ENCODE results near the gene DCXR. TPM values are rescaled to one million over a fixed set of nuclear protein-coding genes. Genes with fewer than 3 reads are reported as not detected.

The DCXR gene
- total and polyA plus RNA-seq, 2 experiments from 2014 or later, result 86.9 to 137 TPM

- TF ChIP-seq ZNF462 (CRISPR knock-in tag; IDR thresholded peaks at IDR 0.05) (no peak), JUNB (IDR thresholded peaks at IDR 0.05; ENCODE audit: unreplicated experiment) (no peak), CREB1 (CRISPR knock-in tag; IDR thresholded peaks at IDR 0.05; ENCODE audit: low read depth) (no peak), ZNF331 (CRISPR knock-in tag; IDR thresholded peaks at IDR 0.05; ENCODE audit: low read depth) (no peak), STAT1 (IDR thresholded peaks at IDR 0.05; ENCODE audit: unreplicated experiment) (no peak)
These were observed 23.6 kb downstream of the DCXR start (continued) for GRCh38 chr17:82013772-82014321.

- no peak for DNase-seq (ENCODE audit: low spot score)
- H3K27ac ChIP-seq (ENCODE audit: low read depth), result no peak overlapping the region
- H3K36me3 Mint-ChIP-seq (ENCODE audit: low read depth), result peaks cover under 1% of the 10 kb centered on the region; the same call in 1 of the 3 replicates
These were observed 24.2 kb downstream of the DCXR start for GRCh38 chr17:82013341-82013740.

More at GRCh38 chr17:82013341-82013740, 24.2 kb downstream of the DCXR start:
- TF ChIP-seq EZH2 (IDR thresholded peaks at IDR 0.05; ENCODE audit: low read depth, unreplicated experiment), result no peak
- no peak for TF ChIP-seq CREB1 (CRISPR knock-in tag; IDR thresholded peaks at IDR 0.05; ENCODE audit: low read depth)
- no peak for TF ChIP-seq ZNF331 (CRISPR knock-in tag; IDR thresholded peaks at IDR 0.05; ENCODE audit: low read depth)
- Histone ChIP-seq H3K4me1 (ENCODE audit: insufficient read depth) (no peaks in the 10 kb centered on the region; the same call in 1 of the 2 replicates), H2AFZ (no peak overlapping the region), H3K79me2 (replicated peaks; ENCODE audit: insufficient read depth) (no peaks in the 10 kb centered on the region), H3K36me3 (ENCODE audit: insufficient read depth) (no peaks in the 10 kb centered on the region), H3F3A (replicated peaks; ENCODE audit: low read depth) (0 out of 2 replicates have a peak, but pooled peaks cover under 1% of the 10 kb centered on the region), H3K4me3 (no peak overlapping the region), H4K20me1 (replicated peaks; ENCODE audit: insufficient read depth) (no peaks in the 10 kb centered on the region; the same call in 1 of the 2 replicates), H3K27me3 (ENCODE audit: insufficient read depth) (no peaks in the 10 kb centered on the region), H3K4me2 (no peak overlapping the region), H3K9me2 (ENCODE audit: insufficient read depth) (no peaks in the 10 kb centered on the region)
- H3K27me3 Mint-ChIP-seq (ENCODE audit: insufficient read depth, low read depth, poor library complexity), result peaks cover 4% of the 10 kb centered on the region
- H3K4me1 Mint-ChIP-seq, result no peaks in the 10 kb centered on the region
- no peak for ATAC-seq
- no peaks in the 10 kb centered on the region for H3K9me3 Mint-ChIP-seq
- H3K27ac Mint-ChIP-seq, result no peak overlapping the region
- H3K4me3 Mint-ChIP-seq, result no peak overlapping the region

Data from GM23338 (cell line).